SK-N-SH treated with all-trans-retinoic acid at 6 μM for 48 hours (cell line): ENCODE data around the gene ZNF546.

ENCODE experiments used
- ARNTL ChIP-seq: fragments of 450-650 bp; formaldehyde crosslinking; IDR thresholded peaks from 2 replicates; pipeline ENCODE4 v1.5.0; 2020; ENCODE audit warnings: low read depth, mild to moderate bottlenecking, moderate library complexity, borderline replicate concordance
- CREB5 ChIP-seq: fragments of 250-450 bp; sonication (Bioruptor Pico); IDR thresholded peaks from 2 replicates; pipeline ENCODE4 v1.5.1; 2020; ENCODE audit warnings: low read depth, mild to moderate bottlenecking, moderate library complexity
- CSRNP3 ChIP-seq: fragments of 250-450 bp; sonication (Bioruptor Pico); IDR thresholded peaks from 2 replicates; pipeline ENCODE4 v1.5.1; 2021; ENCODE audit warnings: mild to moderate bottlenecking, moderate library complexity
- GLIS3 ChIP-seq: fragments of 250-450 bp; sonication (Bioruptor Pico); IDR thresholded peaks from 2 replicates; pipeline ENCODE4 v1.5.0; 2020; ENCODE audit warnings: mild to moderate bottlenecking, moderate library complexity
- ISL1 ChIP-seq: fragments of 250-450 bp; sonication (Bioruptor Pico); IDR thresholded peaks from 2 replicates; pipeline ENCODE4 v2.1.2; 2022; ENCODE audit warnings: mild to moderate bottlenecking, moderate library complexity
- PATZ1 ChIP-seq: fragments of 250-450 bp; sonication (Bioruptor Pico); IDR thresholded peaks from 2 replicates; pipeline ENCODE4 v1.8.0; 2020; ENCODE audit warnings: mild to moderate bottlenecking, moderate library complexity, borderline replicate concordance
- POU6F1 ChIP-seq: fragments of 250-450 bp; sonication (Bioruptor Pico); IDR thresholded peaks from 2 replicates; pipeline ENCODE4 v1.8.0; 2021; ENCODE audit warnings: low read depth, mild to moderate bottlenecking, moderate library complexity, borderline replicate concordance
- SNAI2 ChIP-seq: fragments of 250-450 bp; sonication (Bioruptor Pico); IDR thresholded peaks from 2 replicates; pipeline ENCODE4 v1.5.0; 2020; ENCODE audit warnings: mild to moderate bottlenecking, moderate library complexity
- TOX ChIP-seq: fragments of 250-450 bp; sonication (Bioruptor Pico); IDR thresholded peaks from 2 replicates; pipeline ENCODE4 v1.8.0; 2021; ENCODE audit warnings: mild to moderate bottlenecking, moderate library complexity, borderline replicate concordance
- ZFP30 ChIP-seq: fragments of 450-650 bp; formaldehyde crosslinking; IDR thresholded peaks from 2 replicates; pipeline ENCODE4 v1.5.0; 2022; ENCODE audit warnings: mild to moderate bottlenecking, moderate library complexity
- ZNF565 ChIP-seq: fragments of 450-650 bp; formaldehyde crosslinking; conservative IDR thresholded peaks from 2 replicates; pipeline ENCODE4 v1.5.0; 2020; ENCODE audit warnings: low read depth, mild to moderate bottlenecking, moderate library complexity
- ZNF70 ChIP-seq: fragments of 450-650 bp; formaldehyde crosslinking; IDR thresholded peaks from 2 replicates; pipeline ENCODE4 v1.5.0; 2020; ENCODE audit warnings: mild to moderate bottlenecking, moderate library complexity
- ZNF8 ChIP-seq: fragments of 450-650 bp; formaldehyde crosslinking; IDR thresholded peaks from 2 replicates; pipeline ENCODE4 v1.5.0; 2020; ENCODE audit warnings: mild to moderate bottlenecking, moderate library complexity

GRCh38 chr19:39983695-39984300 is 13.1 kb upstream of the ZNF546 start:
- TF ChIP-seq ZFP30 (CRISPR knock-in tag) (no peak), ZNF70 (CRISPR knock-in tag) (no peak), ISL1 (no peak), CSRNP3 (CRISPR knock-in tag) (no peak), POU6F1 (no peak), ARNTL (CRISPR knock-in tag) (no peak), TOX (CRISPR knock-in tag) (no peak), SNAI2 (CRISPR knock-in tag) (no peak), GLIS3 (no peak), CREB5 (CRISPR knock-in tag) (no peak), ZNF8 (CRISPR knock-in tag) (no peak), ZNF565 (no peak), PATZ1 (CRISPR knock-in tag) (no peak)
